HG03439 (cell line): Measurements from ENCODE around the gene EIF2B1.

Experiments
- ATAC-seq: cut with Tn5 transposase; IDR thresholded peaks from one replicate; pipeline ENCODE4 v1.9.1; 2021; ENCODE audit warnings: mild to moderate bottlenecking, moderate library complexity; ENCODE audit not compliant: unreplicated experiment

EIF2B1 gene

GRCh38 chr12:123571343-123571813 is 62.1 kb downstream of the EIF2B1 start:
- no peak for ATAC-seq
